PFSK-1 (cell line): ENCODE data around the gene HAPLN3.

Experiments
- FOXP2 ChIP-seq: optimal IDR thresholded peaks from 2 replicates; pipeline ENCODE3; 2011; ENCODE audit warnings: borderline replicate concordance, control low read depth, inconsistent platforms; ENCODE audit not compliant: insufficient read depth; ENCODE audit errors: extremely low read length, extremely low read depth
- POLR2AphosphoS5 ChIP-seq: IDR thresholded peaks from 2 replicates; pipeline ENCODE4 v1.6.1; 2012; ENCODE audit warnings: low read depth, mild to moderate bottlenecking, control low read depth, low read length, moderate library complexity
- REST ChIP-seq, 2 experiments: IDR thresholded peaks; 2 replicates each; pipeline versions ENCODE4 v1.6.1 to v1.8.0; 2011 to 2012; ENCODE audit warnings: low read depth in 2 of 2, low read length in 2 of 2, control low read depth in 1 of 2, inconsistent platforms in 1 of 2, mild to moderate bottlenecking in 1 of 2, moderate library complexity in 1 of 2; ENCODE audit not compliant: insufficient read depth in 1 of 2
- SIN3A ChIP-seq: IDR thresholded peaks from 2 replicates; pipeline ENCODE4 v1.6.1; 2012; ENCODE audit warnings: mild to moderate bottlenecking, low read length, moderate library complexity, borderline replicate concordance; ENCODE audit not compliant: insufficient read depth
- TAF1 ChIP-seq: IDR thresholded peaks from 2 replicates; pipeline ENCODE4 v1.6.1; 2012; ENCODE audit warnings: low read length, control low read depth, borderline replicate concordance; ENCODE audit not compliant: insufficient read depth

HAPLN3 gene

GRCh38 chr15:88881775-88882174 lies 13.6 kb downstream of the HAPLN3 start:
- TF ChIP-seq REST (IDR thresholded peaks at IDR 0.05; ENCODE audit: insufficient read depth in 1 of 2, low read depth in 2 of 2, low read length in 2 of 2) (no peak), FOXP2 (no peak), TAF1 (no peak), SIN3A (no peak), POLR2AphosphoS5 (no peak)

GRCh38 chr15:88880944-88881740 lies 14.2 kb downstream of the HAPLN3 start:
- TF ChIP-seq REST (IDR thresholded peaks at IDR 0.05; ENCODE audit: insufficient read depth in 1 of 2, low read depth in 2 of 2, low read length in 2 of 2) (no peak), TAF1 (no peak), SIN3A (no peak), POLR2AphosphoS5 (no peak), FOXP2 (no peak)

GRCh38 chr15:88878720-88879184 lies 16.6 kb downstream of the HAPLN3 start:
- no peak for TF ChIP-seq SIN3A
- no peak for TF ChIP-seq FOXP2
- TF ChIP-seq REST (IDR thresholded peaks at IDR 0.05; ENCODE audit: insufficient read depth in 1 of 2, low read depth in 2 of 2, low read length in 2 of 2), result no peak
- TF ChIP-seq POLR2AphosphoS5, result no peak

- TF ChIP-seq REST (IDR thresholded peaks at IDR 0.05; ENCODE audit: insufficient read depth in 1 of 2, low read depth in 2 of 2, low read length in 2 of 2), result no peak
Observed at GRCh38 chr15:88877906-88878305, 17.4 kb downstream of the HAPLN3 start.

GRCh38 chr15:88877415-88877814 lies 17.9 kb downstream of the HAPLN3 start:
- TF ChIP-seq SIN3A (no peak), TAF1 (no peak), POLR2AphosphoS5 (no peak), REST (IDR thresholded peaks at IDR 0.05; ENCODE audit: insufficient read depth in 1 of 2, low read depth in 2 of 2, low read length in 2 of 2) (no peak), FOXP2 (no peak)
